ENCODE measurements around the gene FAM83F.

FAM83F gene

GRCh38 chr22:40037320-40037719 is 42.6 kb downstream of the FAM83F start:
- DNase-seq = no peak

- no peak for DNase-seq
These were observed 44.8 kb downstream of the FAM83F start for GRCh38 chr22:40039482-40040115.

- no peak for DNase-seq
These were observed 46.2 kb downstream of the FAM83F start for GRCh38 chr22:40040927-40041326.

GRCh38 chr22:40041366-40042137 is 46.8 kb downstream of the FAM83F start:
- no peak for DNase-seq

GRCh38 chr22:40042312-40042711 is 47.6 kb downstream of the FAM83F start:
- DNase-seq = no peak

- DNase-seq = no peak
These were observed 48.3 kb downstream of the FAM83F start for GRCh38 chr22:40043081-40043480.

- no peak for DNase-seq
These were observed 49.0 kb downstream of the FAM83F start for GRCh38 chr22:40043793-40044101.

- DNase-seq = peak; percentile 94 to 97
These were observed 49.5 kb downstream of the FAM83F start for GRCh38 chr22:40044102-40044869.

- peak in 1 of 2 experiments; percentile 21 for DNase-seq
These were observed 50.4 kb downstream of the FAM83F start for GRCh38 chr22:40044870-40045834.

GRCh38 chr22:40046126-40046525 is 51.4 kb downstream of the FAM83F start:
- DNase-seq = no peak

GRCh38 chr22:40050258-40050657 is 55.5 kb downstream of the FAM83F start:
- no peak for DNase-seq

- no peak for DNase-seq
These were observed 56.6 kb downstream of the FAM83F start for GRCh38 chr22:40051322-40051721.

- no peak for DNase-seq
These were observed 58.7 kb downstream of the FAM83F start for GRCh38 chr22:40053460-40053859.

- no peak for DNase-seq
These were observed 59.7 kb downstream of the FAM83F start for GRCh38 chr22:40054486-40054885.

GRCh38 chr22:40055143-40055883 is 60.6 kb downstream of the FAM83F start:
- no peak for DNase-seq

GRCh38 chr22:40056154-40056553 is 61.4 kb downstream of the FAM83F start:
- no peak for DNase-seq

GRCh38 chr22:40056559-40056958 is 61.8 kb downstream of the FAM83F start:
- DNase-seq = no peak

GRCh38 chr22:40057652-40058051 is 62.9 kb downstream of the FAM83F start:
- DNase-seq = no peak

- no peak for DNase-seq
These were observed 63.5 kb downstream of the FAM83F start for GRCh38 chr22:40058265-40058664.

- DNase-seq = no peak
These were observed 71.2 kb downstream of the FAM83F start for GRCh38 chr22:40065981-40066380.

- DNase-seq = no peak
These were observed 72.9 kb downstream of the FAM83F start for GRCh38 chr22:40067639-40068038.

- no peak for DNase-seq
These were observed 75.9 kb downstream of the FAM83F start for GRCh38 chr22:40070701-40071100.
